ENCODE results near the gene DHCR24. TPM values are rescaled to one million over a fixed set of nuclear protein-coding genes. Genes with fewer than 3 reads are reported as not detected.

The DHCR24 gene
- total and polyA plus RNA-seq, 10 donors: 7.0 to 370 (median 218) TPM

DNA sequence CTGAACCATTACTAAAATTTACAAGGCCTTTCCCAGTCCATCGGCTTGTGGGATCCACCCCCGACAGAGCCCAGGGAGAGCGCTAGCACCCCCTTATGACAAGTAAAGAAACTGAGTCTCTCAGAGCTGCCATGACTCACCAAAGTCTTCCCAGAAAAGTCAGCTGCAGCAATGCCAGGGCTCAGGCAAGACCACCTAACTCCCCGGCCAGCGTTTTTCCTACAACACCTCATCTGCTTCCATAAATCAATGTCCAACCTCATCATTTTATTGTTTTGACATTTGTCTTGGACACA is 15.0 kb downstream of the DHCR24 start:
- TF ChIP-seq POLR2AphosphoS5 (IDR thresholded peaks at IDR 0.05) (peak in 1 of 3 donors; percentile 0), POLR2A (IDR thresholded peaks at IDR 0.05) (no peak)
- TF ChIP-seq, protein P1, sequence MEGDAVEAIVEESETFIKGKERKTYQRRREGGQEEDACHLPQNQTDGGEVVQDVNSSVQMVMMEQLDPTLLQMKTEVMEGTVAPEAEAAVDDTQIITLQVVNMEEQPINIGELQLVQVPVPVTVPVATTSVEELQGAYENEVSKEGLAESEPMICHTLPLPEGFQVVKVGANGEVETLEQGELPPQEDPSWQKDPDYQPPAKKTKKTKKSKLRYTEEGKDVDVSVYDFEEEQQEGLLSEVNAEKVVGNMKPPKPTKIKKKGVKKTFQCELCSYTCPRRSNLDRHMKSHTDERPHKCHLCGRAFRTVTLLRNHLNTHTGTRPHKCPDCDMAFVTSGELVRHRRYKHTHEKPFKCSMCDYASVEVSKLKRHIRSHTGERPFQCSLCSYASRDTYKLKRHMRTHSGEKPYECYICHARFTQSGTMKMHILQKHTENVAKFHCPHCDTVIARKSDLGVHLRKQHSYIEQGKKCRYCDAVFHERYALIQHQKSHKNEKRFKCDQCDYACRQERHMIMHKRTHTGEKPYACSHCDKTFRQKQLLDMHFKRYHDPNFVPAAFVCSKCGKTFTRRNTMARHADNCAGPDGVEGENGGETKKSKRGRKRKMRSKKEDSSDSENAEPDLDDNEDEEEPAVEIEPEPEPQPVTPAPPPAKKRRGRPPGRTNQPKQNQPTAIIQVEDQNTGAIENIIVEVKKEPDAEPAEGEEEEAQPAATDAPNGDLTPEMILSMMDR (IDR thresholded peaks at IDR 0.05 in 8 of 11, conservative IDR thresholded peaks at IDR 0.05 in 3 of 11): no peak
- no peak overlapping the region for H3K4me3 ChIP-seq
- H3K36me3 ChIP-seq: peaks cover 0 to 93% (median 31%) of the 10 kb centered on the region in 6 donors
- intact Hi-C loops (cut with DNase I; ENCODE audit: low total_unique reads): no loop called here
- no peaks in the 10 kb centered on the region for H3K27me3 ChIP-seq (replicated peaks in 1 of 7)
- no peaks in the 10 kb centered on the region for H3K9me3 ChIP-seq
- no peak for DNase-seq
- no peaks in the 10 kb centered on the region for H3K4me1 ChIP-seq
- WGBS, 5 donors: 86 to 90% (median 89%) methylated on average over 5 of the region's 5 CpGs
- peak overlapping the region in 1 of 8 donors; percentile 5 for H3K27ac ChIP-seq

DNA sequence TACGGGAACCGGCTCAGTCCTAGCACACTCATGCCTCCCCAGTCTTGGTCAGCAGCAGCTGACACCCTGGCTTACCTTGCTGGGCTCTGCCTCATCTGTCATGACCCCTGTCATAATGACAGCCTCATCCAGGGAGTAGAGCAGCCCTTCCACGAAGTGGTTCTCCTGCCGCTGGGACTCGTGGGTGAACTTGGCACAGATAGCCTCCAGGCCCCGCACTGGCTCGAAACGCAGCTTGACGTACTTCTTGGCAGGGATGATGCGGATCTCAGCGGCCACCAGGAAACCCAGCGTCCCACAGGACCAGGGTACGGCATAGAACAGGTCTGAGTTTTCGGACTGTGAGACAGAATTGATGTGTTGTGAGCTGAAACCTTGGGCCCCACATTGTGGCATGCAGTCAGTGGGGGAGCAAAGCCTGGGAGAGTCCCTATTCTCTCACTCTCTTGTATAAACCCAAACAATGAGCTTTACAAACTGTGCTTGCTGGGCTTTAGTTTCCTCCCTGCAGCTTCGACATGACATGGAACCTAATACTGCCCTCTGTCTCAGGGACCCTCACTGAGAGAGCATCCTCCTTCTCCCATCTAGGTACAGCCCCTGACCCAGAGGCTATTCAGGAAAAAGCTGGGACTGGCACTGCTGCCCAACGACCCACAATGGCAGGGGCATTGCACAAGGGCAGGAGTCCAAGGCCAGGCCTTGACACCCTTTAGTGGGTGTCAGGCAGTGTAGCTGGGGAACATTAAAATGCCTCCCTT is 15.5 kb downstream of the DHCR24 start:
- Histone ChIP-seq H3K9me3 (no peaks in the 10 kb centered on the region), H3K36me3 (peaks cover 0 to 97% (median 31%) of the 10 kb centered on the region in 6 donors), H3K4me3 (no peak overlapping the region), H3K27ac (peak overlapping the region in 1 of 8 donors; percentile 5), H3K27me3 (replicated peaks in 1 of 7) (no peaks in the 10 kb centered on the region), H3K4me1 (no peaks in the 10 kb centered on the region)
- DNase-seq: no peak
- whole genome bisulfite sequencing, 5 donors: 87 to 98% (median 90%) methylated on average over 10 to 16 of the region's 16 CpGs
- intact Hi-C loops (cut with DNase I; ENCODE audit: low total_unique reads): no loop called here
- TF ChIP-seq POLR2A (IDR thresholded peaks at IDR 0.05) (no peak), POLR2AphosphoS5 (IDR thresholded peaks at IDR 0.05) (peak in 2 of 3 donors; percentile 20 to 40)
- TF ChIP-seq, protein P1 (IDR thresholded peaks at IDR 0.05 in 8 of 11, conservative IDR thresholded peaks at IDR 0.05 in 3 of 11): no peak

DNA sequence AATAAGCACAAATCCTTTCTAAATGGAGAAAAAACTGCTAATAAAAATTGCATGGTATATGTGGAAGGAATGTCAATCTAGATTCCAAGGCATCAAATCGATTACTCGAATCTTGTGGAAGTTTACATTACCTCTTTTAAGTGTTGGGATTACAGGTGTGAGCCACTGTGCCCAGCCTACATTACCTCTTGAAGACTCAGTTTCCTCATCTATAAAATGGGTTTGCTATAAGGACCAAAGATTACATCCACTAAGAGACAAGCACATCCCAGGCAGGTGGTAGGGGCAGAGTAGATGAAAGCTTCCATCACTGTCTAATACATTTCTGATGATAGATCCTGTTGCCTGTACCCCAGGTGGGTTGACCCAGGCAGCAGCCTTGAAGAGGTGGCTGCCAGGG is 16.1 kb downstream of the DHCR24 start:
- peaks cover 0 to 99% (median 33%) of the 10 kb centered on the region in 6 donors for H3K36me3 ChIP-seq

More for the DNA sequence above, 16.1 kb downstream of the DHCR24 start:
- WGBS, 5 donors: 91 to 99% (median 95%) methylated on average over 2 of the region's 2 CpGs
- TF ChIP-seq POLR2A (IDR thresholded peaks at IDR 0.05): no peak
- TF ChIP-seq, protein P1 (IDR thresholded peaks at IDR 0.05 in 8 of 11, conservative IDR thresholded peaks at IDR 0.05 in 3 of 11): no peak
- no peak for TF ChIP-seq POLR2AphosphoS5 (IDR thresholded peaks at IDR 0.05)
- DNase-seq: no peak
- Histone ChIP-seq H3K9me3 (no peaks in the 10 kb centered on the region), H3K4me1 (no peaks in the 10 kb centered on the region), H3K27ac (no peak overlapping the region), H3K4me3 (no peak overlapping the region), H3K27me3 (replicated peaks in 1 of 7) (no peaks in the 10 kb centered on the region)
- intact Hi-C loops (cut with DNase I; ENCODE audit: low total_unique reads): no loop called here

All from spleen (tissue), 11 donors.